NT2/D1 (cell line): ENCODE data around the gene CCDC126.

Experiments
- SUZ12 ChIP-seq: IDR thresholded peaks from 2 replicates; pipeline ENCODE4 v1.6.1; 2011; ENCODE audit not compliant: insufficient read length, insufficient read depth; ENCODE audit errors: extremely low read depth
- YY1 ChIP-seq: IDR thresholded peaks from 2 replicates; pipeline ENCODE4 v1.6.1; 2011; ENCODE audit not compliant: insufficient read length, insufficient read depth

- TF ChIP-seq SUZ12 (no peak), YY1 (no peak)
Measured at GRCh38 chr7:23607866-23608265, 10.7 kb downstream of the CCDC126 start.
